ENCODE data around the gene TBC1D1.

The TBC1D1 gene

GRCh38 chr4:38166082-38166481, 275.2 kb downstream of the TBC1D1 start:
- TF ChIP-seq, protein P1, sequence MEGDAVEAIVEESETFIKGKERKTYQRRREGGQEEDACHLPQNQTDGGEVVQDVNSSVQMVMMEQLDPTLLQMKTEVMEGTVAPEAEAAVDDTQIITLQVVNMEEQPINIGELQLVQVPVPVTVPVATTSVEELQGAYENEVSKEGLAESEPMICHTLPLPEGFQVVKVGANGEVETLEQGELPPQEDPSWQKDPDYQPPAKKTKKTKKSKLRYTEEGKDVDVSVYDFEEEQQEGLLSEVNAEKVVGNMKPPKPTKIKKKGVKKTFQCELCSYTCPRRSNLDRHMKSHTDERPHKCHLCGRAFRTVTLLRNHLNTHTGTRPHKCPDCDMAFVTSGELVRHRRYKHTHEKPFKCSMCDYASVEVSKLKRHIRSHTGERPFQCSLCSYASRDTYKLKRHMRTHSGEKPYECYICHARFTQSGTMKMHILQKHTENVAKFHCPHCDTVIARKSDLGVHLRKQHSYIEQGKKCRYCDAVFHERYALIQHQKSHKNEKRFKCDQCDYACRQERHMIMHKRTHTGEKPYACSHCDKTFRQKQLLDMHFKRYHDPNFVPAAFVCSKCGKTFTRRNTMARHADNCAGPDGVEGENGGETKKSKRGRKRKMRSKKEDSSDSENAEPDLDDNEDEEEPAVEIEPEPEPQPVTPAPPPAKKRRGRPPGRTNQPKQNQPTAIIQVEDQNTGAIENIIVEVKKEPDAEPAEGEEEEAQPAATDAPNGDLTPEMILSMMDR (IDR thresholded peaks at IDR 0.05; ENCODE audit: extremely low read depth, insufficient read depth, missing control alignments) = peak; percentile 6
- DNase-seq (ENCODE audit: low spot score) = no peak
- in situ Hi-C loops (cut with MboI; ENCODE audit: low pct_unique_long_range_greater_than_20kb, low sequenced_read_pairs, unreplicated experiment) = no loop called here

- DNase-seq (ENCODE audit: low spot score) = no peak
- TF ChIP-seq, protein P1 (IDR thresholded peaks at IDR 0.05; ENCODE audit: extremely low read depth, insufficient read depth, missing control alignments) = no peak
- in situ Hi-C loops (cut with MboI; ENCODE audit: low pct_unique_long_range_greater_than_20kb, low sequenced_read_pairs, unreplicated experiment) = no loop called here
These were observed 275.9 kb downstream of the TBC1D1 start for GRCh38 chr4:38166768-38167167.

DNA sequence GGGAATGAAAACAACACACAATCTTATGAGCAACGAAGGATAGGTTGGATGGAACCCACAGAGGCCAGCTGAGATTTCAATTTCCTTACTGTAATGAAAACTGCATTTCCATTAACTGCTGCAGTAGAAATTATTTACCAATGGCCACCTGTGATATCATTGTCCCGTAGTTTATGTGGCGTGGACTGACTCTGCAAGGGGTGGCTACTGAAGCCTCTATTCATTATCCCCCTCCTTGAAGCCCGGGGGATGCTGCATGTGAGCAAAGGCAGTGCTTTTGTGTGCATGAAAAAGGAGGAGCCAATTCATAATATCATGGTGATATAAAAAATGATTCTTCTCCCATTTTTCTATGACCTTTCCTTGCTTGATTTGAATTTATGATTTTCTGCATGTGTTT, 277.1 kb downstream of the TBC1D1 start:
- TF ChIP-seq, protein P1 (IDR thresholded peaks at IDR 0.05; ENCODE audit: extremely low read depth, insufficient read depth, missing control alignments) = no peak
- in situ Hi-C loops (cut with MboI; ENCODE audit: low pct_unique_long_range_greater_than_20kb, low sequenced_read_pairs, unreplicated experiment) = no loop called here
- no peak for DNase-seq (ENCODE audit: low spot score)

GRCh38 chr4:38169524-38169923, 278.6 kb downstream of the TBC1D1 start:
- TF ChIP-seq, protein P1 (IDR thresholded peaks at IDR 0.05; ENCODE audit: extremely low read depth, insufficient read depth, missing control alignments) = no peak
- in situ Hi-C loops (cut with MboI; ENCODE audit: low pct_unique_long_range_greater_than_20kb, low sequenced_read_pairs, unreplicated experiment) = no loop called here
- DNase-seq (ENCODE audit: low spot score) = no peak

- TF ChIP-seq, protein P1 (IDR thresholded peaks at IDR 0.05; ENCODE audit: extremely low read depth, insufficient read depth, missing control alignments) = no peak
- in situ Hi-C loops (cut with MboI; ENCODE audit: low pct_unique_long_range_greater_than_20kb, low sequenced_read_pairs, unreplicated experiment) = no loop called here
- no peak for DNase-seq (ENCODE audit: low spot score)
These were observed 279.7 kb downstream of the TBC1D1 start for GRCh38 chr4:38170338-38171169.

DNA sequence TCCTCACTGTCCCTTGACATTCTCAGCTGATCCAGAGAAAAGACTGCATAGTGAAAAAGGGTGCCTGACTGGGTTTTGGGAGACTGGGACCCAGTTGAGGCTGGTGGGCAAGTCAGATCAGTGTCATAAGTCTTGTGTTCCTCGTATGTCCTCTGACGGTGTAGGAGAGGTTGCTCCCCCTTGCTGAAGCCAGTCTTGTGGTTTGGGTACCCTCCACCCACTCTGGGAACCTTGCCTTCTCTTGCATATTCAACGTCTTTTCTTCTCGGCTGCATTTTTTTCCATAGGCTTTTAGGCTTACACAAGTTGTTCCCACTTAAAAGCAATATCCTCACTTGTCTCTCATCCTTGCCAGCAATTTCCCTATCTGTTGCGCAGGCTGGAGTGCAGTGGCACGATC, 281.2 kb downstream of the TBC1D1 start:
- TF ChIP-seq, protein P1 (IDR thresholded peaks at IDR 0.05; ENCODE audit: extremely low read depth, insufficient read depth, missing control alignments) = no peak
- DNase-seq (ENCODE audit: low spot score) = no peak
- in situ Hi-C loops (cut with MboI; ENCODE audit: low pct_unique_long_range_greater_than_20kb, low sequenced_read_pairs, unreplicated experiment) = no loop called here

Measured in GM13977 (cell line).